ENCODE measurements around the gene DLX1. TPM values are rescaled to one million over a fixed set of nuclear protein-coding genes. Genes with fewer than 3 reads are reported as not detected.

Gene DLX1
- total RNA-seq, 2 experiments from 2014 or later: not detected

GRCh38 chr2:172114579-172114978, 29.3 kb downstream of the DLX1 start:
- Histone ChIP-seq H3K36me3 (ENCODE audit: insufficient read depth, low read length) (no peaks in the 10 kb centered on the region), H3K27me3 (ENCODE audit: control insufficient read depth in 1 of 2, insufficient read depth in 2 of 2, low read length in 2 of 2) (peaks cover 8 to 17% of the 10 kb centered on the region in 2 experiments), H3K27ac (ENCODE audit: low read depth in 1 of 2, low read length in 2 of 2) (no peak overlapping the region), H3K9me3 (ENCODE audit: control insufficient read depth in 1 of 2, insufficient read depth in 1 of 2, low read length in 2 of 2) (peaks cover 0 to 5% of the 10 kb centered on the region in 2 experiments), H3K4me3 (ENCODE audit: low read length) (no peak overlapping the region), H3K4me1 (ENCODE audit: insufficient read depth, low read length) (no peaks in the 10 kb centered on the region)
- no peaks in the 10 kb centered on the region for H3K4me1 Mint-ChIP-seq (ENCODE audit: low read depth)
- ATAC-seq (ENCODE audit: poor library complexity) (no peak), DNase-seq (no peak)
- H3K4me3 Mint-ChIP-seq: no peak overlapping the region
- H3K9me3 Mint-ChIP-seq: no peaks in the 10 kb centered on the region
- POLR2A ChIA-PET: no interaction called here
- intact Hi-C loops (cut with DNase I, micrococcal nuclease): loop anchor here in 1 of 2 experiments (5.0 kb wide), 2 partner anchors 37 to 302 kb away; no protein-coding TSS in a partner anchor
- H3K27me3 Mint-ChIP-seq: peaks cover 58% of the 10 kb centered on the region
- H3K27ac Mint-ChIP-seq: no peak overlapping the region
- no peaks in the 10 kb centered on the region for H3K36me3 Mint-ChIP-seq (ENCODE audit: low read depth)
- no peak for TF ChIP-seq CTCF (IDR thresholded peaks at IDR 0.05)
- CTCF ChIA-PET: interaction anchor here (1.2 kb wide), 1 partner anchor 13 kb away, joined by 3 read pairs; no protein-coding TSS in a partner anchor

GRCh38 chr2:172116107-172116506, 30.8 kb downstream of the DLX1 start:
- Mint-ChIP-seq H3K4me3 (no peak overlapping the region), H3K27ac (no peak overlapping the region), H3K4me1 (ENCODE audit: low read depth) (no peaks in the 10 kb centered on the region), H3K27me3 (peaks cover 53% of the 10 kb centered on the region), H3K9me3 (no peaks in the 10 kb centered on the region), H3K36me3 (ENCODE audit: low read depth) (no peaks in the 10 kb centered on the region)
- Histone ChIP-seq H3K9me3 (ENCODE audit: control insufficient read depth in 1 of 2, insufficient read depth in 1 of 2, low read length in 2 of 2) (no peaks in the 10 kb centered on the region), H3K4me3 (ENCODE audit: low read length) (no peak overlapping the region), H3K27ac (ENCODE audit: low read depth in 1 of 2, low read length in 2 of 2) (no peak overlapping the region), H3K27me3 (ENCODE audit: control insufficient read depth in 1 of 2, insufficient read depth in 2 of 2, low read length in 2 of 2) (peaks cover 0 to 14% of the 10 kb centered on the region in 2 experiments), H3K36me3 (ENCODE audit: insufficient read depth, low read length) (no peaks in the 10 kb centered on the region), H3K4me1 (ENCODE audit: insufficient read depth, low read length) (no peaks in the 10 kb centered on the region)
- TF ChIP-seq CTCF (IDR thresholded peaks at IDR 0.05): no peak
- DNase-seq (no peak), ATAC-seq (ENCODE audit: poor library complexity) (no peak)
- POLR2A ChIA-PET: no interaction called here
- CTCF ChIA-PET: no interaction called here
- intact Hi-C loops (cut with DNase I, micrococcal nuclease): no loop called here

- DNase-seq (no peak), ATAC-seq (ENCODE audit: poor library complexity) (no peak)
- Mint-ChIP-seq H3K9me3 (no peaks in the 10 kb centered on the region), H3K27ac (no peak overlapping the region), H3K27me3 (peaks cover 27% of the 10 kb centered on the region), H3K4me1 (ENCODE audit: low read depth) (no peaks in the 10 kb centered on the region), H3K36me3 (ENCODE audit: low read depth) (no peaks in the 10 kb centered on the region), H3K4me3 (no peak overlapping the region)
- Histone ChIP-seq H3K4me3 (ENCODE audit: low read length) (no peak overlapping the region), H3K9me3 (ENCODE audit: control insufficient read depth in 1 of 2, insufficient read depth in 1 of 2, low read length in 2 of 2) (no peaks in the 10 kb centered on the region), H3K4me1 (ENCODE audit: insufficient read depth, low read length) (no peaks in the 10 kb centered on the region), H3K36me3 (ENCODE audit: insufficient read depth, low read length) (no peaks in the 10 kb centered on the region), H3K27ac (ENCODE audit: low read depth in 1 of 2, low read length in 2 of 2) (no peak overlapping the region), H3K27me3 (ENCODE audit: control insufficient read depth in 1 of 2, insufficient read depth in 2 of 2, low read length in 2 of 2) (peaks cover 0 to 14% of the 10 kb centered on the region in 2 experiments)
- no peak for TF ChIP-seq CTCF (IDR thresholded peaks at IDR 0.05)
- intact Hi-C loops (cut with DNase I, micrococcal nuclease): no loop called here
- CTCF ChIA-PET: no interaction called here
- POLR2A ChIA-PET: no interaction called here
These were observed 33.8 kb downstream of the DLX1 start for GRCh38 chr2:172119089-172119488.

All from CD4-positive, alpha-beta T cell (primary cell).